ENCODE data around the gene GALNT2.

GALNT2 gene

GRCh38 chr1:230283678-230284077, 216.6 kb downstream of the GALNT2 start:
- TF ChIP-seq CTCF (IDR thresholded peaks at IDR 0.05), result no peak
- TF ChIP-seq ZFX (IDR thresholded peaks at IDR 0.05; ENCODE audit: borderline replicate concordance), result no peak
- no peak overlapping the region for H3K27ac ChIP-seq

- no peak overlapping the region for H3K27ac ChIP-seq
- no peak for TF ChIP-seq CTCF (IDR thresholded peaks at IDR 0.05)
- no peak for TF ChIP-seq ZFX (IDR thresholded peaks at IDR 0.05; ENCODE audit: borderline replicate concordance)
Measured at GRCh38 chr1:230284891-230285290, 217.9 kb downstream of the GALNT2 start.

GRCh38 chr1:230285351-230285750, 218.3 kb downstream of the GALNT2 start:
- no peak overlapping the region for H3K27ac ChIP-seq
- no peak for TF ChIP-seq ZFX (IDR thresholded peaks at IDR 0.05; ENCODE audit: borderline replicate concordance)
- no peak for TF ChIP-seq CTCF (IDR thresholded peaks at IDR 0.05)

GRCh38 chr1:230286166-230286889, 219.3 kb downstream of the GALNT2 start:
- TF ChIP-seq ZFX (IDR thresholded peaks at IDR 0.05; ENCODE audit: borderline replicate concordance) (no peak), CTCF (IDR thresholded peaks at IDR 0.05) (no peak)
- H3K27ac ChIP-seq, result no peak overlapping the region

- H3K27ac ChIP-seq, result no peak overlapping the region
- TF ChIP-seq CTCF (IDR thresholded peaks at IDR 0.05) (no peak), ZFX (IDR thresholded peaks at IDR 0.05; ENCODE audit: borderline replicate concordance) (no peak)
Measured at GRCh38 chr1:230286890-230287269, 219.8 kb downstream of the GALNT2 start.

- TF ChIP-seq CTCF (IDR thresholded peaks at IDR 0.05) (no peak), ZFX (IDR thresholded peaks at IDR 0.05; ENCODE audit: borderline replicate concordance) (no peak)
- H3K27ac ChIP-seq, result no peak overlapping the region
Measured at GRCh38 chr1:230287674-230288315, 220.8 kb downstream of the GALNT2 start.

GRCh38 chr1:230288641-230289349, 221.8 kb downstream of the GALNT2 start:
- no peak overlapping the region for H3K27ac ChIP-seq
- no peak for TF ChIP-seq ZFX (IDR thresholded peaks at IDR 0.05; ENCODE audit: borderline replicate concordance)
